Retina (tissue), 1 donor: ENCODE measurements around the gene TEAD4.

ENCODE experiments used
- DNase-seq: peaks from one replicate; pipeline ENCODE4 v3.0.0-alpha.2; 2016

The TEAD4 gene

DNA sequence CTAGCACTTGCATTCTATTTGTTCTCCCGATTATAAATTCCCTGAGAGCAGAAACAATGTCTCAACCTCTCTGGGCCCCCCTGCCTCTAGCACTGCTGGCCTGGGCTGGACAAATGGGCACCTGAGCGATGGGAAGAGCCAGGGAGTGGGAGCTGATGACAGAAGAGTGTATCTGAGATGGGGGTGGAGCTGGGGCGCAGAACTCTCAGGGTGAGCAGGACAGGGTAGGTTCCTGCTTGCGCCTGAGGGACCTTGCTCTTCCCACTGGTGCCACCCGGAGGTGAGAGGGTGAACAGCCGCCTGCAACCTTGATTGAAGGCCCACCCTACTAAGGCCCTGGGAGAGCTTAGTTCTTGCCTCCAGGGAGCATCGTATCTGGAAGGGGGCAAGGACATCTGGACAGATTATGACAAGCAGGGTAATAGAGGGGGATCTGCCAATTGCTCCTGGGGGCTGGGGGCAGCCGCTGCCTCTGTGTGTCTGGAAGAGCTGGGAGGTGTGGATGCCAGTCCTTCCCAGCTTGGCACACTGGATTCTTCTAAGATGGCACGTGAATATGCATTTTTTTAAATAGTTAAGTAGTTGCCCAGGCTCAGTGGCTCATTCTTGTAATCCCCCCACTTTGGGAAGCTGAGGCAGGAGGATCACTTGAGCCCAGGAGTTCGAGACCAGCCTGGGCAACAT lies 75.0 kb downstream of the TEAD4 start:
- DNase-seq = peak; percentile 79

DNA sequence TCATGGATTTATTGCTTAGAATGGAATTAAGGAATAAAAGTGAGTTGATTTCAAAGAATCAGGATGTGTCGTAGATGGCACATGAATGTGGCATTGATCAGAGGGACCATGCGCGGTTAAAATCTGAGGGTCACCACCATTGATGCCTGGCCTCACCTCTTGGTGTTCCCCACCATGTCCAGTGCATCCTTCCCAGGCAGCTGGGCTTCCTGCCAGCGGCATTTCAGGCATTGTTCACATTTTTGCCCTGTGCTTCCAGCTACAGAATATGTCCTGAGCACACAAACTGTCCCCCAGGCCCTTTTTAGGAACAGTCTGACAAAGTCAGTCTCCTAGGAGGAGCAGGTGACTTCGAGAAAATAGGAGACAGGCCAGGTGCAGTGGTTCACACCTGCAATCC lies 76.0 kb downstream of the TEAD4 start:
- no peak for DNase-seq

DNA sequence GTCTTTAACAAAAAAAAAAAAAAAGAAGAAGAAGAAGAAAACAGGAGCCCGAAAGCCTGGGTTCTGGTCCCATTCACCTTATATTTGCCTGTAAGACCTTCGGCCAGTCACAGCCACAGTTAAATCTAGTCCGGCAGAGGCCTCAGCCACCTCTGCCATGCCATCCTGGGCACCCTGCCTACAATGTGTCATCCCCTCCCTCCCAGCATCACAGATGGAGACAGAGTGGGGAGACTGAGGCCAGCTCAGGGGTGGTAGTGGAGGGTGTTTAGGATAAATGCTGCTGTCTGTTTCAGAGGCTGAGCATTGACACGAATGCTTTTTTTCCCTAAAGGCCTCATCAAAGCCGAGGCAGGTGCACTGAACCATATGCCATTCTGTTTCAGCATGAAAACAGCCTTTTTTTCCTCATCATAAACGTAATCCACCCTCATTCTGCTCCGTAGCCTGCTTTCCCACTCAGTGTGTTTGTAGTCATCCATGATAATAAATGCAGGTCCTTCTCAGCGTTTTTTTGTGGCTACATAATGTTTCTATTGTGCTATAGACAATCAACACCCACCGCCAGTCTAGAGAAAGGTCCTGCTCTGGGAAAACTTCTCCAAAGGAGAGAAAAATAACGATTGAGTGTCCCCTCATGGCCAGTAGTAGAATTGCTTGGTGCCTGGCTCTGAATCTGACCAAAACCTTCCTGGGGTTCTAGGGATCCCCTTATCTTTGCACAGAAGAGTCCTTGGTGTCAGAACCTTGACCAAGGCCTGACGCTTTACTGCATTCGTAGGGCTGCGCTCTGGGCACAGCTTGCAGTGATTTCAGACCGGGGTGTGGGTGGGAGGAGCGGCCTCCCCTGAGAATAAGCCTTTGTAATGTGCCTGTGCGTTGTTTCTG lies 76.9 kb downstream of the TEAD4 start:
- peak; percentile 71 for DNase-seq

GRCh38 chr12:3036901-3037600 lies 77.9 kb downstream of the TEAD4 start:
- peak; percentile 22 for DNase-seq

- no peak for DNase-seq
Observed at GRCh38 chr12:3038166-3038565, 79.0 kb downstream of the TEAD4 start.

GRCh38 chr12:3038926-3039510 lies 79.8 kb downstream of the TEAD4 start:
- no peak for DNase-seq

- DNase-seq = no peak
Observed at GRCh38 chr12:3040026-3040656, 80.9 kb downstream of the TEAD4 start.

DNA sequence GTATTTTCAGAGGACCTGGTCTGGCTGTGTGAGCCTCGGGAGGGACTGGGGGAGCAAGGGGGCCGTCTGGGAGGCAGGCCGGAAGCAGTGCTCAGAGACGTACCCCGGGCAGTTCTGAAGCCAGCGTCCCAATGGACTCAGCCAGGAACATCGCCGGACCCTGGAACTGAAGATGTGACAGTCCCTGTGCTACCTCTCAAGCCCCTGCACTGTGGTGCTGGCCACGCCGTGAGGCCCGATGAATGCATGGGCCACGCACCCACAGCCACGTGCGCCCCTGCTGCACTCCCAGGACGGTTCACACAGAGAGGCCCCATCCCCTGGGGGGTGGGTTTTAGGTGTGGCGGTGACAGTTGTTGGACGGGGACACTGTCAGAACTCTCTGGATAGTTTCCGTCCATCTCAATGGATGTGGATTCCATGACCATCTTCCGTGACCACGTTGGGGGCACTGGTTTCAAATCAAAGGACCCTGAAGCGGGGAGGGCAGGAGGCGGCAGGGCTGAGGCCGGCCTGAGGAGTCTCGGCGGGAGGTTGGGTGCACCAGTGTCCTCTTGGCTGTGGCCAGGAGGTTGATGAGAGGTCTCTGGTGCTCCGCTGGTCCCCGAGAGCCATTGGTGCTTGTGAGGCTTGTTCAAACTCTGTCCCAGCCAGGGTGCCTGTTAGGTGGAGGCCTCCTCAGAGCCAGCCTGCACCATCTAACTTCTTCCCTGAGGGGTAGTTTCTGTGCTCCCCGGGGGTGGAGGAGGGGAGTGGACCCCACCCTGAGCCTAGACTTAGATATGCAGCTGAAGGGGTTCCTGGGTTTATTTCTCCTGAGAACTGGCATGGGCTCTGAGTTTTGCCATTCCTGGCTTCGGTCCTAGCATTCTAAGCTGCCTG lies 81.7 kb downstream of the TEAD4 start:
- DNase-seq = no peak

GRCh38 chr12:3041558-3042164 lies 82.5 kb downstream of the TEAD4 start:
- DNase-seq = peak; percentile 73

- DNase-seq = no peak
Observed at GRCh38 chr12:3042394-3042793, 83.2 kb downstream of the TEAD4 start.

DNA sequence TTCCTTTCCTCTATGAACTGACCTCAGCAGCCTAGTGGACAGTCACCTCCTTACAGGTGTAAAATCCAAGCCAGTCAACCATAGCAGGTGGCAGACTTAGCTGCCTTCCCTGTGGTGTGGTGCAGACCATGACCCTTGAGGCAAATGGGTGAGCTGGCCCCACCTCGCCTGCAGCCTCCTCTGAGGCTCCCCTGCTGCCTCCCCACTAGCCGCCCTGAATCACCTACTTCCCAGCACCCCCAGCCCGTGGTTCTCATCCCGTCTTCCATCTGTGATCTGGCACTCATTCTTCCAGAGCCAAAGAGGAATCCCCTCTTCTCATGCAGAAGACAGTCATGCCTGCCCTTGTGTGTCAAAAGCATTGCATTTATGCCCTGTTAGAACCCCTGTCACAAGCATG lies 83.6 kb downstream of the TEAD4 start:
- no peak for DNase-seq

DNA sequence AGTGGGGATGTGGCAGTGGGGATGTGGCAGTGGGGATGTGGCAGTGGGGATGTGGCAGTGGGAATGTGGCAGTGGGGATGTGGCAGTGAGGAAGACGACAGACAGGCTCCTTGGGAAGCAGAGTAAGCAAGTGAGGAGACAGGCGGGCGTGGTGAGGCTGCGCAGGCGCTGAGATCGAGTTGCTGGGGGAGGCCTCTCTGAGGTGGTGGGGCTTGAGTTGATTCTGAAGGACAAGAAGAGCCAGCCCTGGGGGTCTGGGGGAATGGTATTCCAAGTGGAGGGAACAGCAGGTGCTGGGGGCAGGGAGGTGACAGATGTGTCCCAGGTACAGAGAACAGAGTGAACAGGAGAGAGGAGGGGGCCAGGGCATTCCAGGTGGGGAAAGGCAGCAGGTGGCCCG lies 84.2 kb downstream of the TEAD4 start:
- DNase-seq = no peak

GRCh38 chr12:3044141-3044630 lies 85.0 kb downstream of the TEAD4 start:
- DNase-seq = no peak

DNA sequence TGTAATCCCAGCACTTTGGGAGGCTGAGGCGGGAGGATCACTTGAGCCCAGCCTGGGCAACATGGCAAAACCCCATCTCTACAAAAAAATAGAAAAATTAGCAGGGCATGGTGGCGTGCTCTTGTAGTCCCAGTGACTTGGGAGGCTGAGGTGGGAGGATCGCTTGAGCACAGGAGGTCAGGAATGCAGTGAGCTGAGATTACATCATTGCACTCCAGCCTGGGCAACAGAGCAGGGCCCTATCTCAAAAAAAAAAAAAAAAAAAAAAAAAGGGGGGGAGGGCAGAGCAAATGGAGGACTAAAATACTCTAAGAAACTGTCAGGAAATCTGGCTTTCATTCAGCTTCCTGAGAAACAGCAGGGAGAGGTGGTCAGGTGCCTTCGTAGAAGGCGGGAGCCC lies 86.3 kb downstream of the TEAD4 start:
- DNase-seq = no peak

- no peak for DNase-seq
Observed at GRCh38 chr12:3045989-3046388, 86.8 kb downstream of the TEAD4 start.

- no peak for DNase-seq
Observed at GRCh38 chr12:3046441-3047200, 87.4 kb downstream of the TEAD4 start.

GRCh38 chr12:3047961-3048360 lies 88.8 kb downstream of the TEAD4 start:
- DNase-seq = no peak

DNA sequence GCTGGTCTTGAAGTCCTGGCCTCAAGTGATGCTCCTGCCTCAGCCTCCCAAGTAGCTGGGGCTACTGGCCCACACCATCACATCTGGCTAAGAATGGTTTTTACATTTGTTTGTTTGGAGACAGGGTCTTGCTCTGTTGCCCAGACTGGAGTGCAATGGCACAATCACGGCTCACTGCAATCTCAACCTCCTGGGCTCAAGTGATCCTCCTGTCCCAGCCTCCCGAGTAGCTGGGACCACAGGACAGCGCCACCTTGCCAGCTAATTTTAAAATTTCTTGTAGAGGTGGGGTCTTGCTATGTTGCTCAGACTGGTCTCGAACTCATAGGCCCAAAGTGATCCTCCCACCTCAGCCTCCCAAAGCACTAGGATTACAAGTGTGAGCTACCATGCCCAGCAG lies 89.3 kb downstream of the TEAD4 start:
- no peak for DNase-seq

DNA sequence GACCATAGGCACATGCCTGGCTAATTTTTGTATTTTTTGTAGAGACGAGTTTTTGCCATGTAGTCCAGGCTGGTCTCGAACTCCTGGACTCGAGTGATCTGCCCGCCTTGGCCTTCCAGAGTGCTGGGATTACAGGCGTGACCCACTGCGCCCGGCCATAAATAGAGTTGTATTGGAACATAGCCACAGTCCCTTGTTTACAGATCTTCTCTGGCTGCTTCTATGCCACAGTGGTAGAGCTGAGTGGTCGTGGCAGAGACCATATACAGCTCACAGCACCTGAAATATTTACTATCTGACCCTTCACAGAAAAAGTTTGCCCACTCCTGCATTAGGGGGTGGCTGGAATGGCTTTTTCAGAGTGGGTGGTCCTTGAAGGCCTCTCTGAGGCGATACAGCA lies 90.0 kb downstream of the TEAD4 start:
- no peak for DNase-seq

DNA sequence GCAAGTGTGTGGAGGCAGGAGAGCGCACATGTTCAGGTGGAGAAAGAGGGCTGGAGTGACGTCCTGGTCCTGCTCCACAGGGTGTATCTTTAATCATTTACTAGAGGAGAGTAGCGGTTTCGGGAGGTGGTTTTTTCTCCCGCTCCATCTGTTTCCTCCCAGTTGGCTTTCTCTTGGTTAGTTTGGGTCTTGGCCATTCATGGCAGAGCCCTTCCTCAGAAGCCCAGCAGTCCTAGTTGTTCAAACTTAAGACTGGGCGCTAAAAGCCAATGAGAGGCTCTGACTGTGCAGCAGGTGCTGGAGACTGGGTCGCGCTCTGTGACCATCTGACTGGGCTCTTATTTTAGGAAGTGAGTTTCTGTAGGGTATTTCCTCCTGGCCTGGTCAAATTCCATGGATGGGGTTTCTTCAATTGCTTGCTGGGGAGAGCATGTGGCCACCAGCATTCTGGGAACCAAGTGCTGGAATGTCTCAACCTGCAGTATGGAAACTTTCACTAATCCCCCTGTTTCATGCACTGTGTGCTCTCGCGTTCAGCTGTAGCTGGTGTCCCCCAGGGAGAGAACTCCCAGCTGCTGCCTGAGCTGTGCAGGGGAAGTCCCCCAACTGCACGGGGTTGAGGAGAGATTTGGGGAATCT lies 90.5 kb downstream of the TEAD4 start:
- DNase-seq = no peak
